B cell (primary cell): Measurements from ENCODE around the gene C2orf78. TPM values are rescaled to one million over a fixed set of nuclear protein-coding genes. Genes with fewer than 3 reads are reported as not detected.

Source experiments
- ATAC-seq: fragments of 200-7000 bp; cut with Tn5 transposase; one replicate; pipeline ENCODE4 v1.10.0; 2021; ENCODE audit warnings: low read depth, mild to moderate bottlenecking, moderate number of reproducible peaks, moderate library complexity
- CTCF ChIA-PET: fragments of 350-600 bp; sonication (Branson Sonifier 250); formaldehyde crosslinking; loops from one replicate; lab custom pipeline; 2021; ENCODE audit warnings: antibody characterized with exemption, inconsistent platforms; lab: Charles Lee
- POLR2A ChIA-PET: fragments of 350-600 bp; sonication (Branson Sonifier 250); formaldehyde crosslinking; loops from one replicate; lab custom pipeline; 2021; ENCODE audit warnings: antibody characterized with exemption; lab: Charles Lee
- DNase-seq: peaks from one replicate; pipeline ENCODE4 v3.0.0; 2013
- H2AFZ ChIP-seq: 2 replicates; pipeline ENCODE4 v1.6.1; 2012; ENCODE audit warnings: mild to moderate bottlenecking, low read depth, low read length; ENCODE audit not compliant: insufficient read depth, poor library complexity, severe bottlenecking
- H3K27ac ChIP-seq, 2 donors: 1 replicate in 1 of 2; 2 replicates in 1 of 2; pipeline ENCODE4 v1.5.1; 2012 to 2013; ENCODE audit warnings: low read length in 2 of 2, mild to moderate bottlenecking in 2 of 2, moderate library complexity in 1 of 2
- H3K27me3 ChIP-seq, 4 experiments: fragments of 200-600 bp in 1 of 4; sonication (generic) in 1 of 4; replicated peaks in 1 of 4; 1 replicate in 2 of 4; 2 replicates in 2 of 4; pipeline versions ENCODE4 v1.6.1 to v1.7.0; 2013 to 2016; ENCODE audit warnings: low read length in 3 of 4, mild to moderate bottlenecking in 2 of 4, mixed read lengths in 1 of 4, moderate library complexity in 1 of 4; ENCODE audit not compliant: insufficient read depth in 4 of 4, control insufficient read depth in 3 of 4; ENCODE audit errors: control extremely low read depth in 1 of 4
- H3K36me3 ChIP-seq, 2 experiments: replicated peaks in 1 of 2; 1 replicate in 1 of 2; 2 replicates in 1 of 2; pipeline versions ENCODE4 v1.6.1 to v1.7.1; 2013; ENCODE audit warnings: low read length in 1 of 2; ENCODE audit not compliant: insufficient read depth in 2 of 2, control insufficient read depth in 1 of 2; ENCODE audit errors: control extremely low read depth in 1 of 2, extremely low read depth in 1 of 2
- H3K4me1 ChIP-seq, 2 donors: fragments of 200-600 bp in 1 of 2; sonication (generic) in 1 of 2; 1 replicate in 1 of 2; 2 replicates in 1 of 2; pipeline versions ENCODE4 v1.5.1 to v1.6.1; 2013 to 2017; ENCODE audit warnings: low read length in 2 of 2; ENCODE audit not compliant: control insufficient read depth in 2 of 2, insufficient read depth in 2 of 2
- H3K4me2 ChIP-seq: replicated peaks from 2 replicates; pipeline ENCODE3; 2012; ENCODE audit warnings: mild to moderate bottlenecking, low read depth, low read length; ENCODE audit not compliant: poor library complexity, severe bottlenecking
- H3K4me3 ChIP-seq, 5 experiments: fragments of 200-600 bp in 1 of 5; sonication (generic) in 1 of 5; 1 replicate in 3 of 5; 2 replicates in 2 of 5; pipeline versions ENCODE4 v1.5.1 to v1.7.0; 2011 to 2016; ENCODE audit warnings: low read length in 4 of 5, mild to moderate bottlenecking in 4 of 5, low read depth in 2 of 5, control low read depth in 1 of 5, moderate library complexity in 1 of 5; ENCODE audit not compliant: insufficient read depth in 1 of 5; ENCODE audit errors: control extremely low read depth in 1 of 5, extremely low read depth in 1 of 5
- H3K79me2 ChIP-seq: fragments of 200-600 bp; sonication (generic); one replicate; pipeline ENCODE4 v1.6.0; 2016; ENCODE audit warnings: low read length; ENCODE audit not compliant: control insufficient read depth, insufficient read depth
- H3K9ac ChIP-seq: fragments of 200-600 bp; sonication (generic); 2 replicates; pipeline ENCODE4 v1.6.1; 2017; ENCODE audit warnings: mild to moderate bottlenecking, low read length, moderate library complexity
- H3K9me3 ChIP-seq, 3 donors: one replicate each; pipeline versions ENCODE4 v1.6.1 to v1.7.1; 2013; ENCODE audit warnings: low read length in 2 of 3; ENCODE audit not compliant: control insufficient read depth in 2 of 3, insufficient read depth in 1 of 3; ENCODE audit errors: control extremely low read depth in 1 of 3
- H4K20me1 ChIP-seq: 2 replicates; pipeline ENCODE4 v1.6.0; 2012; ENCODE audit warnings: mild to moderate bottlenecking, low read length; ENCODE audit not compliant: insufficient read depth, control insufficient read depth, poor library complexity, severe bottlenecking
- H3K27ac Mint-ChIP-seq: one replicate; pipeline ENCODE4 v1.8.0; 2021; ENCODE audit warnings: mixed read lengths
- H3K27me3 Mint-ChIP-seq: one replicate; pipeline ENCODE4 v1.8.0; 2021; ENCODE audit warnings: mixed read lengths
- H3K4me1 Mint-ChIP-seq: one replicate; pipeline ENCODE4 v1.8.0; 2021; ENCODE audit warnings: mixed read lengths
- H3K4me3 Mint-ChIP-seq: one replicate; pipeline ENCODE4 v1.8.0; 2021; ENCODE audit warnings: mixed read lengths
- H3K9me3 Mint-ChIP-seq: one replicate; pipeline ENCODE4 v1.8.0; 2022; ENCODE audit warnings: mixed read lengths; ENCODE audit not compliant: insufficient read depth
- CTCF ChIP-seq: fragments of 200-600 bp; IDR thresholded peaks from one replicate; pipeline ENCODE4 v1.8.0; 2022; ENCODE audit warnings: antibody characterized with exemption, mild to moderate bottlenecking
- EZH2 ChIP-seq: IDR thresholded peaks from 2 replicates; pipeline ENCODE4 v1.6.1; 2012; ENCODE audit warnings: borderline replicate concordance, low read depth, mild to moderate bottlenecking, moderate library complexity, low read length; ENCODE audit not compliant: insufficient read depth, poor library complexity, severe bottlenecking
- WGBS: methylation state at CpG from one replicate; pipeline ENCODE4 v1.1.5; 2013; ENCODE audit warnings: missing lambda C conversion rate; ENCODE audit not compliant: insufficient coverage; 5-methylcytosine and 5-hydroxymethylcytosine counted together
- intact Hi-C: fragments of 100-400 bp; cut with micrococcal nuclease; formaldehyde crosslinking; loops from one replicate; pipeline ENCODE4 v1.10.0; 2022
- polyA plus RNA-seq: library from polyadenylated mRNA; depleted of rRNA; stranded (reverse); fragments of >200 nt; gene quantifications from 2 replicates; pipeline ENCODE4 v1.2.3, GENCODE V29; 2012
- total RNA-seq, 2 donors: library from RNA; stranded (reverse); fragments of 120-200 nt in 1 of 2; gene quantifications; 1 replicate in 1 of 2; 2 replicates in 1 of 2; pipeline versions ENCODE4 v1.2.3 to v1.2.4, GENCODE V29; 2013 to 2022

The C2orf78 gene
- total and polyA plus RNA-seq, 2 donors (not counting 1 experiment from before 2014, with no cell fraction given): not detected

- H3K4me3 Mint-ChIP-seq: no peak overlapping the region
- no peaks in the 10 kb centered on the region for H3K4me1 ChIP-seq
- H2AFZ ChIP-seq: no peak overlapping the region
- no peak overlapping the region for H3K27ac ChIP-seq
- peaks cover 15% of the 10 kb centered on the region for H3K79me2 ChIP-seq
- 100% methylated on average over 3 of the region's 3 CpGs for WGBS
- DNase-seq (no peak), ATAC-seq (no peak)
- no peaks in the 10 kb centered on the region for H3K9me3 ChIP-seq
- no peaks in the 10 kb centered on the region for H3K9me3 Mint-ChIP-seq
- no peak overlapping the region for H3K4me3 ChIP-seq
- no peaks in the 10 kb centered on the region for H3K27me3 ChIP-seq
- H3K4me2 ChIP-seq: no peak overlapping the region
- peaks cover 22 to 70% of the 10 kb centered on the region in 2 experiments for H3K36me3 ChIP-seq
- intact Hi-C loops: no loop called here
- H3K9ac ChIP-seq: no peak overlapping the region
- H3K27ac Mint-ChIP-seq: no peak overlapping the region
- peaks cover 4% of the 10 kb centered on the region for H3K4me1 Mint-ChIP-seq
- no peak for TF ChIP-seq EZH2
- TF ChIP-seq CTCF: no peak
- peaks cover 30% of the 10 kb centered on the region for H4K20me1 ChIP-seq
- ChIA-PET CTCF (no interaction called here), POLR2A (no interaction called here)
- H3K27me3 Mint-ChIP-seq: no peaks in the 10 kb centered on the region
These were observed 13.3 kb upstream of the C2orf78 start for GRCh38 chr2:73770725-73771124.

- Histone ChIP-seq H2AFZ (no peak overlapping the region), H3K4me1 (no peaks in the 10 kb centered on the region), H3K4me2 (no peak overlapping the region), H3K9me3 (no peaks in the 10 kb centered on the region), H3K27me3 (no peaks in the 10 kb centered on the region), H3K79me2 (peaks cover 26% of the 10 kb centered on the region), H3K27ac (no peak overlapping the region), H4K20me1 (peaks cover 27% of the 10 kb centered on the region), H3K9ac (no peak overlapping the region), H3K36me3 (peaks cover 20 to 75% of the 10 kb centered on the region in 2 experiments), H3K4me3 (no peak overlapping the region)
- CTCF ChIA-PET: no interaction called here
- no peak for DNase-seq
- POLR2A ChIA-PET: no interaction called here
- no peak for ATAC-seq
- H3K4me3 Mint-ChIP-seq: no peak overlapping the region
- no peak for TF ChIP-seq EZH2
- no peaks in the 10 kb centered on the region for H3K27me3 Mint-ChIP-seq
- H3K27ac Mint-ChIP-seq: no peak overlapping the region
- H3K4me1 Mint-ChIP-seq: peaks cover 9% of the 10 kb centered on the region
- H3K9me3 Mint-ChIP-seq: no peaks in the 10 kb centered on the region
- intact Hi-C loops: no loop called here
These were observed 11.2 kb upstream of the C2orf78 start for GRCh38 chr2:73772819-73773218.
